K562 (cell line): ENCODE measurements around the gene PPP1R13L. TPM values are rescaled to one million over a fixed set of nuclear protein-coding genes. Genes with fewer than 3 reads are reported as not detected.

Experiments used
- ATAC-seq: fragments of 200-7000 bp; cut with Tn5 transposase; 3 replicates; pipeline ENCODE4 v1.9.1; 2020; ENCODE audit warnings: moderate library complexity
- BruUV-seq: library from RNA; stranded (reverse); fragments of 400-500 nt; replicated peaks from 2 replicates; lab custom pipeline; 2021; lab: Mats Ljungman, UMichigan
- CTCF ChIA-PET: fragments of 300-600 bp; formaldehyde crosslinking; extraction: SDS; loops from one replicate; lab custom pipeline; 2021; ENCODE audit warnings: low intra/inter-chr PET ratio; lab: Yijun Ruan, JAX
- POLR2A ChIA-PET: fragments of 300-600, 350-650 bp; sonication (Branson Sonifier 250); formaldehyde crosslinking; extraction: SDS; loops from one replicate; lab custom pipeline; 2021; ENCODE audit warnings: antibody characterized with exemption, inconsistent platforms; lab: Yijun Ruan, JAX
- DNase-seq, 4 experiments: peaks; one replicate each; pipeline versions ENCODE4 v3.0.0 to v3.0.0-alpha.2; 2011 to 2018; ENCODE audit warnings: low spot score in 3 of 4, mixed read lengths in 3 of 4; ENCODE audit errors: extremely low read depth in 1 of 4
- FAIRE-seq: peaks from 2 replicates; lab custom pipeline; 2011; peaks lifted over from hg19 to GRCh38; lab: Jason Lieb, UNC
- H2AFZ ChIP-seq: 2 replicates; pipeline ENCODE4 v1.6.0; 2011; ENCODE audit warnings: low read depth, low read length, control low read depth, inconsistent platforms
- H3K27ac ChIP-seq: fragments of 200-600 bp; 3 replicates; pipeline ENCODE4 v1.8.0; 2011; ENCODE audit warnings: low read depth, mild to moderate bottlenecking, control low read depth, inconsistent platforms, low read length, moderate library complexity, mixed read lengths; ENCODE audit errors: extremely low read depth
- H3K27me3 ChIP-seq, 2 experiments: fragments of 300-600 bp in 1 of 2; 2 replicates in 1 of 2; 3 replicates in 1 of 2; pipeline versions ENCODE4 v1.6.0 to v1.8.0; 2011; ENCODE audit warnings: inconsistent platforms in 2 of 2, low read length in 2 of 2, mild to moderate bottlenecking in 1 of 2, mixed read lengths in 1 of 2, moderate library complexity in 1 of 2; ENCODE audit not compliant: control insufficient read depth in 2 of 2, insufficient read depth in 2 of 2
- H3K36me3 ChIP-seq: fragments of 300-600 bp; 3 replicates; pipeline ENCODE4 v1.8.0; 2011; ENCODE audit warnings: mild to moderate bottlenecking, low read length, inconsistent platforms; ENCODE audit not compliant: control insufficient read depth, insufficient read depth
- H3K4me1 ChIP-seq, 2 experiments: fragments of 200-600 bp in 1 of 2; replicated peaks in 1 of 2; 2 replicates in 1 of 2; 3 replicates in 1 of 2; pipeline versions ENCODE4 v1.5.1 to v1.8.0; 2011; ENCODE audit warnings: inconsistent platforms in 2 of 2, low read length in 2 of 2, mild to moderate bottlenecking in 1 of 2, mixed read lengths in 1 of 2, moderate library complexity in 1 of 2; ENCODE audit not compliant: control insufficient read depth in 2 of 2, insufficient read depth in 2 of 2
- H3K4me2 ChIP-seq: 2 replicates; pipeline ENCODE4 v1.6.1; 2011; ENCODE audit warnings: low read length, control low read depth, inconsistent platforms, mixed read lengths; ENCODE audit not compliant: insufficient read depth
- H3K4me3 ChIP-seq: fragments of 200-600 bp; sonication (generic), shearing (Covaris generic); 2 replicates; pipeline ENCODE4 v1.5.1; 2016; ENCODE audit warnings: control low read depth, inconsistent platforms
- H3K79me2 ChIP-seq: fragments of 200-600 bp; 3 replicates; pipeline ENCODE4 v1.8.0; 2011; ENCODE audit warnings: low read length, inconsistent platforms; ENCODE audit not compliant: control insufficient read depth, insufficient read depth
- H3K9ac ChIP-seq, 2 experiments: 2 replicates each; pipeline versions ENCODE4 v1.6.0 to v1.6.1; 2011; ENCODE audit warnings: low read depth in 2 of 2, low read length in 2 of 2, control low read depth in 1 of 2, inconsistent platforms in 1 of 2, mild to moderate bottlenecking in 1 of 2, mixed read lengths in 1 of 2; ENCODE audit not compliant: insufficient read depth in 1 of 2
- H3K9me1 ChIP-seq: one replicate; pipeline ENCODE4 v1.6.0; 2011; ENCODE audit warnings: inconsistent platforms, mild to moderate bottlenecking, low read length, moderate library complexity; ENCODE audit not compliant: control insufficient read depth, insufficient read depth
- H3K9me3 ChIP-seq: replicated peaks from 2 replicates; pipeline ENCODE4 v1.5.1; 2011; ENCODE audit warnings: low read depth, low read length, inconsistent platforms; ENCODE audit not compliant: control insufficient read depth, insufficient read depth
- H4K20me1 ChIP-seq: replicated peaks from 2 replicates; pipeline ENCODE4 v1.6.1; 2011; ENCODE audit warnings: low read length, inconsistent platforms, mixed read lengths; ENCODE audit not compliant: control insufficient read depth, insufficient read depth
- ARID2 ChIP-seq: fragments of 450-650 bp; IDR thresholded peaks from 2 replicates; pipeline ENCODE4 v1.6.1; 2017; ENCODE audit warnings: antibody characterized with exemption, mild to moderate bottlenecking
- FOXJ2 ChIP-seq: fragments of 200-800 bp; sonication (Bioruptor generic); IDR thresholded peaks from 2 replicates; pipeline ENCODE4 v1.6.1; 2016; ENCODE audit warnings: missing genetic modification characterization, missing compliant biosample characterization
- KLF10 ChIP-seq: fragments of 250-450 bp; sonication (Bioruptor Pico); IDR thresholded peaks from 2 replicates; pipeline ENCODE4 v1.6.1; 2021; ENCODE audit warnings: matching md5 sums
- LCOR ChIP-seq: sonication (generic); formaldehyde crosslinking; IDR thresholded peaks from 2 replicates; pipeline ENCODE4 v1.8.0; 2022; ENCODE audit warnings: mild to moderate bottlenecking, missing genetic modification reagents
- MCM5 ChIP-seq: fragments of 450-650 bp; IDR thresholded peaks from 2 replicates; pipeline ENCODE4 v1.6.1; 2016; ENCODE audit warnings: low read depth
- MIER1 ChIP-seq: fragments of 450-650 bp; IDR thresholded peaks from 2 replicates; pipeline ENCODE4 v1.6.1; 2016; ENCODE audit warnings: antibody characterized with exemption, mild to moderate bottlenecking, low read depth
- MITF ChIP-seq: IDR thresholded peaks from 2 replicates; pipeline ENCODE4 v1.6.1; 2014; ENCODE audit warnings: antibody characterized with exemption
- NFE2 ChIP-seq: IDR thresholded peaks from 2 replicates; pipeline ENCODE4 v1.6.1; 2014; ENCODE audit warnings: antibody characterized with exemption, low read depth
- TAL1 ChIP-seq: fragments of 450-650 bp; IDR thresholded peaks from 2 replicates; pipeline ENCODE4 v1.6.1; 2016; ENCODE audit warnings: mild to moderate bottlenecking
- TOE1 ChIP-seq, 2 experiments: fragments of 450-650 bp in 1 of 2; sonication (generic) in 1 of 2; formaldehyde crosslinking in 1 of 2; IDR thresholded peaks; 2 replicates each; pipeline versions ENCODE4 v1.7.1 to v1.8.0; 2016 to 2022; ENCODE audit warnings: borderline replicate concordance in 2 of 2, mild to moderate bottlenecking in 2 of 2, antibody characterized with exemption in 1 of 2, inconsistent platforms in 1 of 2, low read depth in 1 of 2, missing genetic modification reagents in 1 of 2, moderate library complexity in 1 of 2
- TRIM28 ChIP-seq: fragments of 450-650 bp; IDR thresholded peaks from 2 replicates; pipeline ENCODE4 v1.6.1; 2017
- U2AF2 ChIP-seq: fragments of 200-400 bp; formaldehyde crosslinking; optimal IDR thresholded peaks from 2 replicates; pipeline ENCODE3; 2017; ENCODE audit warnings: low read depth, mild to moderate bottlenecking, low read length
- ZNF408 ChIP-seq: fragments of 250-450 bp; sonication (Bioruptor Pico); IDR thresholded peaks from 2 replicates; pipeline ENCODE4 v1.4.0; 2020; ENCODE audit warnings: low read depth, mild to moderate bottlenecking, moderate library complexity
- ZNF518B ChIP-seq: fragments of 250-450 bp; sonication (Bioruptor Pico); IDR thresholded peaks from 2 replicates; pipeline ENCODE4 v1.5.0; 2021; ENCODE audit warnings: mild to moderate bottlenecking, moderate library complexity
- WGBS: fragments of 100-300 bp; shearing (Covaris generic); methylation state at CpG from one replicate; pipeline ENCODE4 v1.1.6; 2016; ENCODE audit warnings: low coverage, mixed read lengths; ENCODE audit not compliant: insufficient coverage; ENCODE audit errors: missing lambda C conversion rate; 5-methylcytosine and 5-hydroxymethylcytosine counted together
- in situ Hi-C: fragments of 300-500 bp; cut with MboI; formaldehyde crosslinking; loops from 4 replicates; pipeline ENCODE4 v1.15.0; 2018; ENCODE audit warnings: inconsistent platforms, mixed read lengths
- intact Hi-C: fragments of 100-400 bp; cut with micrococcal nuclease; formaldehyde crosslinking; loops from 2 replicates; pipeline ENCODE4 v1.14.2; 2022
- polyA plus RNA-seq, 8 experiments: library from polyadenylated mRNA; depleted of rRNA in 4 of 8; stranded (reverse) in 5 of 8; unstranded in 3 of 8; fragments of >200 nt; fragmentation: Nextera tagmentation in 2 of 8; fragmentation: Illumina TruSeq in 1 of 8; extraction: Ambion mirVana in 2 of 8; extraction: Trizol in 1 of 8; gene quantifications; 2 replicates each; pipeline versions ENCODE4 v1.2.1 to v1.2.3, GENCODE V29; 2011 to 2014; ENCODE audit warnings: inconsistent platforms in 1 of 8, missing spikeins in 1 of 8
- total RNA-seq, 7 experiments: library from RNA; depleted of rRNA in 6 of 7; stranded (reverse); fragments of >200 nt in 6 of 7; fragmentation: Illumina TruSeq in 2 of 7; extraction: Trizol in 2 of 7; gene quantifications; 2 replicates each; pipeline versions ENCODE4 v1.2.1 to v1.2.3, GENCODE V29; 2011 to 2021; ENCODE audit warnings: low replicate concordance in 1 of 7

Gene PPP1R13L
- total and polyA plus RNA-seq, 9 of the 15 experiments (the other 6 are each of a cell fraction or from before 2014, with no cell fraction given): 0.32 to 6.7 (median 2.0) TPM

GRCh38 chr19:45363861-45364459, 40.9 kb downstream of the PPP1R13L start:
- Histone ChIP-seq H3K4me2 (no peak overlapping the region), H4K20me1 (0 out of 2 replicates have a peak, but pooled peaks cover 3% of the 10 kb centered on the region), H3K36me3 (peaks cover 65% of the 10 kb centered on the region), H2AFZ (no peak overlapping the region), H3K9me3 (no peaks in the 10 kb centered on the region), H3K27ac (no peak overlapping the region), H3K9me1 (no peaks in the 10 kb centered on the region), H3K79me2 (peaks cover 6% of the 10 kb centered on the region), H3K9ac (no peak overlapping the region; a peak in 1 of 4 replicates), H3K4me3 (no peak overlapping the region), H3K27me3 (no peaks in the 10 kb centered on the region), H3K4me1 (peaks cover 0 to 26% of the 10 kb centered on the region in 2 experiments; a peak in 3 of 5 replicates)
- POLR2A ChIA-PET: interaction anchor here (1.2 kb wide), 1 partner anchor 12 kb away, joined by 3 read pairs; no protein-coding TSS in a partner anchor
- no TSS peak for BruUV-seq
- intact Hi-C loops: no loop called here
- DNase-seq: peak in 1 of 4 experiments; percentile 5
- no peak for FAIRE-seq
- no peak for ATAC-seq
- CTCF ChIA-PET: no interaction called here
- 98% methylated on average over 10 of the region's 44 CpGs for WGBS
- in situ Hi-C loops: no loop called here
- no peak for TF ChIP-seq FOXJ2 (tag)
- no peak for TF ChIP-seq TAL1
- no peak for TF ChIP-seq MCM5
- no peak for TF ChIP-seq ARID2
- no peak for TF ChIP-seq KLF10 (CRISPR knock-in tag)
- TF ChIP-seq MITF: no peak
- no peak for TF ChIP-seq NFE2
- TF ChIP-seq U2AF2: no peak
- no peak for TF ChIP-seq LCOR (CRISPR knock-in tag)
- TF ChIP-seq TRIM28: no peak
- no peak for TF ChIP-seq MIER1
- TF ChIP-seq ZNF408 (CRISPR knock-in tag): no peak
- TF ChIP-seq ZNF518B: no peak
- TF ChIP-seq TOE1 (IDR thresholded peaks at IDR 0.05; ENCODE audit: borderline replicate concordance): no peak
- TF ChIP-seq TOE1 (CRISPR knock-in tag; IDR thresholded peaks at IDR 0.05; ENCODE audit: borderline replicate concordance, low read depth): no peak
